Skeletal muscle tissue (tissue), 4 donors: ENCODE data around the gene PPP2R2D. TPM values are rescaled to one million over a fixed set of nuclear protein-coding genes. Genes with fewer than 3 reads are reported as not detected.
A peak's percentile ranks its signal among the peaks of the same experiment; 100 is the strongest.

Experiments
- H3K27ac ChIP-seq: one replicate; pipeline ENCODE4 v1.7.0; 2013; ENCODE audit warnings: mild to moderate bottlenecking, low read depth, low read length, inconsistent platforms
- H3K27me3 ChIP-seq, 3 donors: one replicate each; pipeline ENCODE4 v1.7.0; 2013; ENCODE audit warnings: low read length in 3 of 3; ENCODE audit not compliant: control insufficient read depth in 3 of 3, insufficient read depth in 3 of 3
- H3K36me3 ChIP-seq, 3 donors: one replicate each; pipeline ENCODE4 v1.7.0; 2013; ENCODE audit warnings: low read length in 3 of 3; ENCODE audit not compliant: control insufficient read depth in 3 of 3, insufficient read depth in 3 of 3
- H3K4me1 ChIP-seq, 3 donors: one replicate each; pipeline ENCODE4 v1.7.0; 2013; ENCODE audit warnings: low read length in 3 of 3, mild to moderate bottlenecking in 3 of 3; ENCODE audit not compliant: control insufficient read depth in 3 of 3, insufficient read depth in 3 of 3
- H3K4me3 ChIP-seq, 3 donors: one replicate each; pipeline ENCODE4 v1.7.0; 2013; ENCODE audit warnings: low read length in 3 of 3
- H3K9ac ChIP-seq, 3 donors: one replicate each; pipeline ENCODE4 v1.7.0; 2013; ENCODE audit warnings: low read length in 3 of 3, mild to moderate bottlenecking in 3 of 3, moderate library complexity in 2 of 3, low read depth in 1 of 3
- H3K9me3 ChIP-seq, 3 donors: one replicate each; pipeline ENCODE4 v1.7.0; 2013; ENCODE audit warnings: low read length in 3 of 3; ENCODE audit not compliant: control insufficient read depth in 3 of 3
- total RNA-seq: library from RNA; depleted of rRNA; stranded (reverse); fragments of >200 nt; gene quantifications from one replicate; pipeline ENCODE4 v1.2.3, GENCODE V29; 2014
- donor health status: Osteomylitis.

Gene PPP2R2D
- total RNA-seq, 1 donor from 2014 or later = 27.1 TPM

DNA sequence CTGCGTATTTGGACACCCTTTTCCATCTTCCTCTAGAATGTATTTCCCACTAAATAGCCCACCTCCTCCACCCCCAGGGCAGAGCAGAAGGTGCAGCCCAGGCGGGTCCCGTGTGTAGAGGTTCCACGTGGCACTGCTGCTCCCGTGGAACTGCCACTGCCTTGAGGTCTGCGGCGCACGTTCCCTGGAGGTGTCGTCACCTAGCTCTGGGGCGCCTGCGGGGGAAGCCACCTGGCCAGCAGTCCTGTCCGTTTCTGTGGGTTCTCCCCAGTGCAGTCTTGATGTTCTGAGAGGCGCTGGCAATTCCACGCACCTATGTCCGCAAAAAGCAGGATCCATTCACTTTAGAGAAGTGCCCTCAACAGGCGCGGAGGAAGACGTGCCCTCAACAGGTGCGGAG is 59.0 kb downstream of the PPP2R2D start:
- Histone ChIP-seq H3K4me1 (peaks cover 11 to 18% (median 14%) of the 10 kb centered on the region in 3 donors), H3K27me3 (no peaks in the 10 kb centered on the region), H3K4me3 (no peak overlapping the region), H3K36me3 (peaks cover 20 to 35% (median 30%) of the 10 kb centered on the region in 3 donors), H3K27ac (no peak overlapping the region), H3K9me3 (no peaks in the 10 kb centered on the region), H3K9ac (no peak overlapping the region)

DNA sequence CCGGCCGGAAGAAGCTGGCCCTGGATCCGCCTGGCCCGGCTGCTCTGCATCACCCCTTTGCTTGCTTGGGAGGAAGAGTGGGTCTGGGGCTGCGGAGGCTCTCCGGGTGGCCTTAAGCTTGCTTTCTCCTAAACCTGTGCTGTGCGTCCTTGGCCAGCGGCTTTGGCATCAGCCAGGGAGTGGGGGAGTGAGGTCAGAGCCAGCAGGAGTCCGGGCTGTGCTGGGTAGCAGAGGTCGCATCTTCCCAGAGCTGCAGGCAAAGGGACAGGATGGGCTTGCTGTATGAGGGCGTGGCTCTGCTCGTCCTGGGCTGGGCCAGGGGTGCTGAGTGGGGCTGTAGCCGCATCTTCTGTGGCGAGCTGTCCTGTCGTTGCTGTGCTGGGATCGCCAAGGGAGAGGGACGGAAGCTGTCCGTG is 59.8 kb downstream of the PPP2R2D start:
- H3K9ac ChIP-seq = no peak overlapping the region
- H3K36me3 ChIP-seq = peaks cover 18 to 28% (median 28%) of the 10 kb centered on the region in 3 donors

DNA sequence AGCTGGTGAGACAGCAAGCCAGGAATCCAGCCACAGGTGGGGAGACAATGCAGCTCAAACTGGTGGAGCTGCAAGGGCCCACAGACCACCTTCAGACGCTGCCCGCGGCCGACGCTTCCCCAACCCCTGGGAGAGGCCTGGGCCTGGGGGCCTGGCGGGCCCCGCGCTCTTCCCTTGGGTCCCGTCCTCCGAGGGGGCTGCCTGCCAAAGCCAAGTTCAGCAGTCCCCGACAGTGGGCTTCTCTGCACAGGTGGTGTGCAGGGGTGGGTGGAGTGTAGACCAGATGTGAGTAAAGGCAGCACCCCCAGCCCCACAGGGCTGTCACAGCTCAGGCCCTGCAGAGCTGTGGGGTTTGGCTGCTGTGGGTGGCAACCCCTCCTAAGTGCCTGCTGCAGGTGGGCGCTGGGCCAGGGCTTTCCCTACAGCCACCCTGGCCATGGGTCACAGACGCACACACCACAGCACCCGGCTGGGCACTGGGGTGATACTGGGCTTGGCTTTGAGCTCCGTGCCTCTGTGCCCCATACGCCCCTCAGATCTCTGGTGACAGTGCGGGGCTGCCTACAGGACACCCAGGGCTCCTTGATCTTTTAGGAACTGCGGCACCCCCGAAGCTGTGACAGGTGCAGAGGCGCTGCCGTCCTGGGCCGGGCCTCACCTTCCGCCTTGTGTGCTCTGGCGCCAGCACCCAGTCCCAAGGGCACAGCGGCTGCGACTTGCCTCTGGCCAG is 60.4 kb downstream of the PPP2R2D start:
- Histone ChIP-seq H3K9ac (peak overlapping the region in 2 of 3 donors; percentile 45 to 79), H3K27ac (no peak overlapping the region), H3K36me3 (peaks cover 13 to 25% (median 22%) of the 10 kb centered on the region in 3 donors), H3K4me1 (peaks cover 11 to 20% (median 14%) of the 10 kb centered on the region in 3 donors), H3K4me3 (peak overlapping the region in 2 of 3 donors; percentile 57 to 76), H3K27me3 (no peaks in the 10 kb centered on the region), H3K9me3 (no peaks in the 10 kb centered on the region)

More for the DNA sequence above, 59.8 kb downstream of the PPP2R2D start:
- Histone ChIP-seq H3K4me1 (peaks cover 11 to 19% (median 14%) of the 10 kb centered on the region in 3 donors), H3K27ac (no peak overlapping the region), H3K4me3 (no peak overlapping the region), H3K9me3 (no peaks in the 10 kb centered on the region), H3K27me3 (no peaks in the 10 kb centered on the region)

DNA sequence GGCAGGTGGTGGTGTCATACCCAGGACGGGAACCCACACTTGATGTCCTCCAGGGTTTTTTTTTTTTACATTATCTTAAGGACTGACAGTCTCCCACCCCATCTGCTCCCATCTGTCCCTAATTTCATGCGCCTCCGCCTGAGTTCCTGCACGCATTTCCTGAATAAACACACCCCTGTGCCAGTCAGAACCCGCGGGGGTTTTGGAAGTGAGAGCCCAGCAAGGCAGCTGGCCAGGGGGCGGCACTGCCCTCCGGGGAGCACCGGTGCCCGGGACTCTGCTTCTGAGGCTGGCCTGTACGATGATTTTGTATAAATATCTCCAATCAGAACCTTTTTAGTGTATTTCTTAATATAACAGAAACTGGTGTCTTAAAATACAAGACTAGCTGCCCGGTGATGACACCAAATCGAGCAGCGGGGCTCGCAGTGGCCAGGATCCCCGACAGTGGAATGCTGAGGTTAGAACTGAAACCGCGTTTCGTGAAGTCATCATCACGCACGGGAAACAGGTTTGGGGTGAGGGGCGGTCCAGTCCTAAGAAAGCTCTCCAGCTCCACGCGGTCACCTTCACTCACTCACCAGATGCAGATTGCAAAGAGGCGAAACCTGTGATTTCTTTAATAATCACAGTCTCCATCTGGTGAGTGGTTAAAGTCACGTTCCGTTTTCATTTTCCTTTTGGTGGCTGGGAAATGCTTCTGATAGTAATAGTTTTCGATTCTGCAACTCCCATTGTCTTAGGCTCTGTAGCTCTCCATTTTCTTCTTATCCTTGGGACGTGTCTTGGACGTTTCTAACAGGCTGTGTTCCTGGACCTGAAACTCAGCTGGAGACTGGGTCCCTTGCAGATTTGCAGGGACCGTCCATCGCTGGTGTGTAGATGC is 61.2 kb downstream of the PPP2R2D start:
- Histone ChIP-seq H3K9me3 (no peaks in the 10 kb centered on the region), H3K36me3 (peaks cover 9 to 17% (median 14%) of the 10 kb centered on the region in 3 donors), H3K27ac (peak overlapping the region; percentile 10), H3K9ac (peak overlapping the region; percentile 36 to 79 (median 45)), H3K4me3 (peak overlapping the region; percentile 54 to 76 (median 57)), H3K27me3 (no peaks in the 10 kb centered on the region), H3K4me1 (peaks cover 11 to 20% (median 14%) of the 10 kb centered on the region in 3 donors)

DNA sequence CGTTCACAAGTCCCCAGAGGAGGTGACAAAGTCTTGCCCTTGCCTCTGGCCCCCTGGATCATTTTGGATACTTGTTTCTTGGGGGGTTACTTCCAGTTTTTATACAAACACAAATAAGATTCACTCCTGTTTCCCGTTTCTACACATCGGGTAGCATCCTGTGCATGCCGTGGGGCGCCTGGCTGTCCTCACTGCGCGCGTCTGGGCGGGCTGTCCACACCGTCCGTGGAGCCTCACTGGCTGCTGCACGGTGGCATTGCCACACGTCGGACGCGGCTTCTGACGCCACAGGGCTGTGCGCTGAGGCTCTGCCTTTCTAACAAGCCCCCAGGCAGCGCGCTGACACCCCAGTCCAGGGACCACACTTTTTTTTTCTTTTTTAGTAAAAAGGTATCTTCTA is 62.5 kb downstream of the PPP2R2D start:
- H3K27me3 ChIP-seq = no peaks in the 10 kb centered on the region
- H3K4me1 ChIP-seq = peaks cover 11 to 20% (median 14%) of the 10 kb centered on the region in 3 donors
- no peaks in the 10 kb centered on the region for H3K9me3 ChIP-seq
- no peak overlapping the region for H3K27ac ChIP-seq
- peaks cover 2 to 13% (median 4%) of the 10 kb centered on the region in 3 donors for H3K36me3 ChIP-seq
- no peak overlapping the region for H3K9ac ChIP-seq
- H3K4me3 ChIP-seq = no peak overlapping the region

DNA sequence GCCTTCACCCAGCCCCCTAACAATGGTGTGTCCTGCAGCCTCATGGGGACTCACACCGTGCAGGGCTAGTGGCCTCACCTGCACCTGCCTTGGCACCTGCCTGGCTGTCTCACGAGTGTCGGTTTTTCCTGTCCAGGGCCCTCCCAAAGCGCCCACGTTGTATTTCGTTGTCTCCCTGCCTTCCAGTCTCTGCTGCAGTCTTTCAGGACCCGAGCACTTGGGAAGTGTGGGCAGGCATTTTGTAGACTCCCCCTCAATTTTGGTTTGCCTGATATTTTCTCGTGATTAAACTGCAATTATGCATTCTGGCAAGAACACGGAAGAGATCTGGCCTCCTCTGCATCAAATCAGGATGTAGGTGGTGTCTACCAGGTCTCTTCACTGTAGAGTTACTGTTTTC is 63.0 kb downstream of the PPP2R2D start:
- Histone ChIP-seq H3K4me1 (peaks cover 11 to 20% (median 14%) of the 10 kb centered on the region in 3 donors), H3K27ac (no peak overlapping the region), H3K9ac (no peak overlapping the region), H3K27me3 (no peaks in the 10 kb centered on the region), H3K9me3 (no peaks in the 10 kb centered on the region), H3K36me3 (peaks cover 3 to 17% (median 7%) of the 10 kb centered on the region in 3 donors), H3K4me3 (no peak overlapping the region)

DNA sequence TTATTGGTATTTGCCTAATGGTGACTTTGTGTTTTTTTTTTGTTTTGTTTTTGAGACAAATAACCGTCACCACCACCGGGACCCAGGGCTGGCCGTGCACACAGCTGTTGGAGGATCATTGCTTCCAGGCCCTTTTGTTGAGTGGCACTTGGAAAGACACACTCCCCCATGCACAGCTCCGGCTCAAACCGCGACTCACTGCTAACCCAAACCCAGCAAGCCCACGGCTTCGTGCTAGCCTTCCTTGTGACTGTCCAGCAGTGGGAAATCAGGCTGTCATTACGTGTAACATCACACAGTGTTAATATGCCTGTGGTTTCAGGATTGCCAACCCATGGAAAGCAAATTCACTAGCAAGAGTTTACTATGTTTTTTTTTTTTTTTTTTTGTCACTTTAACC is 63.5 kb downstream of the PPP2R2D start:
- peaks cover 7 to 21% (median 12%) of the 10 kb centered on the region in 3 donors for H3K36me3 ChIP-seq
- peaks cover 11 to 20% (median 14%) of the 10 kb centered on the region in 3 donors for H3K4me1 ChIP-seq

DNA sequence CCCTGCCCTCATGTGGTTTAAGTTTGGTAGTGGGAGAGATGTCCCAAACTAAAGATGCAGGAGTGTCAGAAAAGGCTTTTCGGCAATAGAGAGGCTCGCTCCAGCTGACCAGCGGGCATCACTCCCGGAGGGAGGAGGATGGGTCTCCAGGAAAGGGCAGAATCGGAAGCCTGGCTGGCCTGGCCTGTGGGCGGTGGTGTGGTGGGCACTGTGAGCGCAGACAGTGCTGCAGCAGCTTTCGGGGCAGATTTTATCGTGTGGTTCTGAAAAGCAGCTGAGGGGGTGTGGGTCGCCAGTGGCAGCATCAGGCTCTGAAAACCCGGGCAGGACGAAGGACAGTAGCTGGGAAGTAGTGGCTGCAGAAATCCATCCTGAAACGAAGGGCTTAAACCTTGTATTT is 68.1 kb downstream of the PPP2R2D start:
- no peak overlapping the region for H3K27ac ChIP-seq
- H3K36me3 ChIP-seq = peaks cover 26 to 32% (median 29%) of the 10 kb centered on the region in 3 donors

More for the DNA sequence above, 63.5 kb downstream of the PPP2R2D start:
- no peaks in the 10 kb centered on the region for H3K9me3 ChIP-seq
- H3K4me3 ChIP-seq = no peak overlapping the region
- H3K9ac ChIP-seq = no peak overlapping the region
- H3K27me3 ChIP-seq = no peaks in the 10 kb centered on the region
- no peak overlapping the region for H3K27ac ChIP-seq

GRCh38 chr10:131970946-131971345 is 70.1 kb downstream of the PPP2R2D start:
- Histone ChIP-seq H3K9ac (no peak overlapping the region), H3K4me1 (peaks cover 24 to 31% (median 24%) of the 10 kb centered on the region in 3 donors), H3K4me3 (no peak overlapping the region), H3K9me3 (no peaks in the 10 kb centered on the region), H3K27me3 (no peaks in the 10 kb centered on the region), H3K27ac (no peak overlapping the region), H3K36me3 (peaks cover 26 to 30% (median 28%) of the 10 kb centered on the region in 3 donors)

More for the DNA sequence above, 68.1 kb downstream of the PPP2R2D start:
- Histone ChIP-seq H3K9me3 (no peaks in the 10 kb centered on the region), H3K4me1 (peaks cover 17 to 21% (median 18%) of the 10 kb centered on the region in 3 donors), H3K9ac (no peak overlapping the region), H3K27me3 (no peaks in the 10 kb centered on the region), H3K4me3 (no peak overlapping the region)
